KMS-11 (cell line): ENCODE measurements around the gene ADGRL1.

Source experiments
- H2AFZ ChIP-seq: fragments of 200-600 bp; sonication (generic); 2 replicates; pipeline ENCODE4 v1.6.1; 2016; ENCODE audit warnings: antibody characterized with exemption, mixed run types, low read depth
- H3K27ac ChIP-seq: fragments of 200-600 bp; sonication (generic); 2 replicates; pipeline ENCODE4 v1.6.1; 2016; ENCODE audit warnings: mild to moderate bottlenecking, mixed run types
- H3K27me3 ChIP-seq: fragments of 200-600 bp; sonication (generic); 2 replicates; pipeline ENCODE4 v1.6.1; 2017; ENCODE audit warnings: mild to moderate bottlenecking, low read depth, mixed run types, moderate library complexity; ENCODE audit not compliant: insufficient read depth
- H3K36me3 ChIP-seq: fragments of 200-600 bp; sonication (generic); 2 replicates; pipeline ENCODE4 v1.6.1; 2017; ENCODE audit warnings: mild to moderate bottlenecking, mixed run types; ENCODE audit not compliant: insufficient read depth
- H3K4me1 ChIP-seq: fragments of 200-600 bp; sonication (generic); 2 replicates; pipeline ENCODE4 v1.6.1; 2016; ENCODE audit warnings: mild to moderate bottlenecking, low read depth, mixed run types; ENCODE audit not compliant: poor library complexity, severe bottlenecking
- H3K4me2 ChIP-seq: fragments of 200-600 bp; sonication (generic); 2 replicates; pipeline ENCODE4 v1.7.0; 2016; ENCODE audit warnings: mild to moderate bottlenecking, mixed run types
- H3K4me3 ChIP-seq: fragments of 200-600 bp; sonication (generic); IDR thresholded peaks from 2 replicates; pipeline ENCODE4 v1.6.1; 2017; ENCODE audit warnings: low read depth, low read length, mixed read lengths; ENCODE audit not compliant: insufficient read depth
- H3K79me2 ChIP-seq: fragments of 200-600 bp; sonication (generic); 2 replicates; pipeline ENCODE4 v1.6.1; 2016; ENCODE audit warnings: low read depth, mixed run types; ENCODE audit not compliant: insufficient read depth
- H3K9ac ChIP-seq: fragments of 200-600 bp; sonication (generic); 2 replicates; pipeline ENCODE4 v1.6.1; 2016; ENCODE audit warnings: mild to moderate bottlenecking, mixed run types
- H4K20me1 ChIP-seq: fragments of 200-600 bp; sonication (generic); 2 replicates; pipeline ENCODE4 v1.6.1; 2016; ENCODE audit warnings: mild to moderate bottlenecking, mixed run types; ENCODE audit not compliant: insufficient read depth
- TF ChIP-seq, protein P1 (sequence below): fragments of 200-600 bp; sonication (generic); conservative IDR thresholded peaks from 2 replicates; pipeline ENCODE4 v1.6.1; 2017; ENCODE audit warnings: low read depth, mild to moderate bottlenecking, antibody characterized with exemption, low read length, moderate library complexity, mixed read lengths

ADGRL1 gene

DNA sequence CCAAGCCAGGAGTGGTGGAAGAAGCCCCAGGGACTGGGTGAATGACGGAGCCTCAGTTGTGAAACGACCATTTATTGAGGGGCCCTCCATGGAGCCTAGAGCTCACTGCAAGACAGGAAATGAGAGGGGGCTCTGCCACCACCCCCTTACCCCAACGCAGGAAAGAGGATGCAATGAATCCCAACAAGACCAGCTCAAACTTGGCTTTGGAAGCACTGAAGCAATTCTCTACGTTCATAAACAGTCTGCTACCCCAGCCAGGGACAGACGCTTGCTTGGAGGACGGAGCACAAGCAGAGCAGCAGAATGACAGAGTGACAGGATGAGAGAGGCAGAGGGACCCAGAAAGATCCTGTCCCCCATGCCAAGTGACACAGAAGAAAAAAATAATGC lies 89.4 kb downstream of the ADGRL1 start:
- peaks cover 10% of the 10 kb centered on the region for H3K4me1 ChIP-seq
- TF ChIP-seq, protein P1, sequence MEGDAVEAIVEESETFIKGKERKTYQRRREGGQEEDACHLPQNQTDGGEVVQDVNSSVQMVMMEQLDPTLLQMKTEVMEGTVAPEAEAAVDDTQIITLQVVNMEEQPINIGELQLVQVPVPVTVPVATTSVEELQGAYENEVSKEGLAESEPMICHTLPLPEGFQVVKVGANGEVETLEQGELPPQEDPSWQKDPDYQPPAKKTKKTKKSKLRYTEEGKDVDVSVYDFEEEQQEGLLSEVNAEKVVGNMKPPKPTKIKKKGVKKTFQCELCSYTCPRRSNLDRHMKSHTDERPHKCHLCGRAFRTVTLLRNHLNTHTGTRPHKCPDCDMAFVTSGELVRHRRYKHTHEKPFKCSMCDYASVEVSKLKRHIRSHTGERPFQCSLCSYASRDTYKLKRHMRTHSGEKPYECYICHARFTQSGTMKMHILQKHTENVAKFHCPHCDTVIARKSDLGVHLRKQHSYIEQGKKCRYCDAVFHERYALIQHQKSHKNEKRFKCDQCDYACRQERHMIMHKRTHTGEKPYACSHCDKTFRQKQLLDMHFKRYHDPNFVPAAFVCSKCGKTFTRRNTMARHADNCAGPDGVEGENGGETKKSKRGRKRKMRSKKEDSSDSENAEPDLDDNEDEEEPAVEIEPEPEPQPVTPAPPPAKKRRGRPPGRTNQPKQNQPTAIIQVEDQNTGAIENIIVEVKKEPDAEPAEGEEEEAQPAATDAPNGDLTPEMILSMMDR = no peak
- H3K9ac ChIP-seq = peak overlapping the region; percentile 18; the same call in 1 of the 2 replicates
- no peaks in the 10 kb centered on the region for H3K27me3 ChIP-seq
- no peaks in the 10 kb centered on the region for H3K36me3 ChIP-seq
- H2AFZ ChIP-seq = no peak overlapping the region
- H3K4me2 ChIP-seq = peak overlapping the region; percentile 71
- no peaks in the 10 kb centered on the region for H4K20me1 ChIP-seq
- H3K4me3 ChIP-seq = no peak overlapping the region
- H3K27ac ChIP-seq = no peak overlapping the region
- H3K79me2 ChIP-seq = no peaks in the 10 kb centered on the region; the same call in 1 of the 2 replicates

DNA sequence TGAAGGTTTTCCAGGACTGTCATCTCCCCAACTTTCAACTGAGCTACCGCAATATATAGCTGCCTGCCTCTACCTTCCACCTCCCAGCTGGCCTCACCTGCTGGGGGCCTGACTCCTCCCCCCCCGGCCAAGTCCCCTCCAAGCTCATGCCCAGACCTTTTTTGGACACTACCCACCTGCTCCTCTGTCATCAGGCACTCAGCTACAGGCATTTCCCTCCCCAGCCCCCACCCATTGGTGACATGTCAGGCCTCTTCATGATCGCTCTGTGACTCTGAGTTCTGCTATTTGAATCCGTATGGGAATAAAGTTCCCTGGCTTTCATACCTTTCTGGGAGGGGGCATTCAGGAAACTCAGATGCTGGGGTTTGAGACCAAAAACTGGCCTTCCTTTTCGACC lies 90.2 kb downstream of the ADGRL1 start:
- Histone ChIP-seq H3K4me3 (no peak overlapping the region), H3K36me3 (no peaks in the 10 kb centered on the region), H3K4me1 (peaks cover 10% of the 10 kb centered on the region), H3K79me2 (no peaks in the 10 kb centered on the region; the same call in 1 of the 2 replicates), H2AFZ (no peak overlapping the region), H4K20me1 (no peaks in the 10 kb centered on the region), H3K9ac (no peak overlapping the region), H3K27ac (no peak overlapping the region), H3K27me3 (no peaks in the 10 kb centered on the region), H3K4me2 (peak overlapping the region; percentile 71; the same call in 1 of the 2 replicates)
- TF ChIP-seq, protein P1 = no peak

DNA sequence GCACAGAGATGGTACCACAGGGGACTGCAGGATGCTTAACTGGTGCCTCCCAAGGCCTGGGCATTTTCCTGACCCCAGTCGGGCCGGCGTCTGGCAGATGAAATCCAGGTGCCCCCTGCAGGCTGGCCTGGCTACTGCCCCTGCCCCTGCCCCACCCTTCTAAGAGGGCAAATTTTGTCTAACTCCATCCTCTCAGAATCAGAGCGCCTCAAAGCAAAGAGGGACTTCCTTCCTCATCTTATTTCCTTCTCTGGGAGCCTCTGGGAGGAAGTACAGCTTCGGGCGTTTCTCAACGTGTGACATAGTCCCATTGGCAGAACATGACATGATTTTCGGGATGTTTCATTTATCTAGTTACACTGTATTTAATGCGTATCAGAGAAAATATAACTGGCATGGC lies 91.1 kb downstream of the ADGRL1 start:
- no peak overlapping the region for H3K4me3 ChIP-seq
- H3K4me2 ChIP-seq = no peak overlapping the region
- no peaks in the 10 kb centered on the region for H3K36me3 ChIP-seq
- H2AFZ ChIP-seq = no peak overlapping the region
- peaks cover 10% of the 10 kb centered on the region for H3K4me1 ChIP-seq
- H3K27me3 ChIP-seq = no peaks in the 10 kb centered on the region
- no peaks in the 10 kb centered on the region for H4K20me1 ChIP-seq
- no peak overlapping the region for H3K27ac ChIP-seq
- TF ChIP-seq, protein P1 = peak; percentile 39; the same call in 1 of the 2 replicates
- H3K9ac ChIP-seq = no peak overlapping the region
- H3K79me2 ChIP-seq = no peaks in the 10 kb centered on the region; the same call in 1 of the 2 replicates

DNA sequence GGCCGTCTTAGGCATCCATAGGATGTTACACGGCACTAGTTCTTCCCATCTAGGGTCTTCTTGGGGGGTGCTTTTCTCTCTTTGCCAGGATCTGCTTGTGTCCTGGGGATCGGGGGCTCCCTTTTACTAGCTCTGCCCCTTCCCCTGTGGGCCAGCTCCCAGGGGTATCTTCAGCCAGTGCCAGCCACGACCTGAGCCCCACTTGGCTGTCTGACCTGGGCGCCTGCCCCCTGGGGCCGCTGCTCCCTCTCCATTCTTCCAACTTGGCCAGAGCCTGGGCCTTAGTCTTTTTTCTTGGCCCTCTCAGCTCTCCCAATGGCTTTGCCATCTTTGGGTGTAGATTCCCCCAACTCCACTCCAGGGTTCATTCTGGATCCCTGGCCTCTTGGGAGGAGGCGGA lies 91.5 kb downstream of the ADGRL1 start:
- Histone ChIP-seq H3K36me3 (no peaks in the 10 kb centered on the region), H3K4me3 (no peak overlapping the region), H3K4me1 (peaks cover 10% of the 10 kb centered on the region), H3K4me2 (no peak overlapping the region), H2AFZ (no peak overlapping the region), H3K27me3 (no peaks in the 10 kb centered on the region), H3K27ac (no peak overlapping the region), H3K9ac (no peak overlapping the region), H3K79me2 (no peaks in the 10 kb centered on the region; the same call in 1 of the 2 replicates), H4K20me1 (no peaks in the 10 kb centered on the region)
- TF ChIP-seq, protein P1 = no peak
